Cardiac fibroblast (primary cell): Measurements from ENCODE around the gene BMPR1A.

Source experiments
- DNase-seq, 2 donors: peaks; one replicate each; pipeline versions ENCODE4 v3.0.0 to v3.0.0-alpha.2; 2010; ENCODE audit warnings: low read depth in 2 of 2
- H3K4me3 ChIP-seq, 2 donors: replicated peaks in 1 of 2; 1 replicate in 1 of 2; 2 replicates in 1 of 2; pipeline ENCODE4 v1.5.1; 2011; ENCODE audit warnings: low read depth in 2 of 2, low read length in 2 of 2, mild to moderate bottlenecking in 2 of 2, moderate library complexity in 1 of 2
- CTCF ChIP-seq: IDR thresholded peaks from one replicate; pipeline ENCODE4 v1.5.1; 2011; ENCODE audit warnings: low read depth, mild to moderate bottlenecking, low read length, inconsistent platforms

Gene BMPR1A

GRCh38 chr10:86759073-86759672 is 2.8 kb downstream of the BMPR1A start:
- no peak for TF ChIP-seq CTCF
- peak overlapping the region in 1 of 2 donors; percentile 78 for H3K4me3 ChIP-seq
- DNase-seq = peak in 1 of 2 donors; percentile 37

- no peak overlapping the region for H3K4me3 ChIP-seq
- DNase-seq = no peak
- TF ChIP-seq CTCF = no peak
Observed at GRCh38 chr10:86763404-86763803, 7.0 kb downstream of the BMPR1A start.

GRCh38 chr10:86765548-86765947 is 9.1 kb downstream of the BMPR1A start:
- DNase-seq = no peak
- TF ChIP-seq CTCF = no peak
- H3K4me3 ChIP-seq = no peak overlapping the region

GRCh38 chr10:86768412-86769062 is 12.1 kb downstream of the BMPR1A start:
- no peak for DNase-seq
- no peak overlapping the region for H3K4me3 ChIP-seq
- no peak for TF ChIP-seq CTCF

GRCh38 chr10:86769991-86770390 is 13.6 kb downstream of the BMPR1A start:
- no peak for TF ChIP-seq CTCF
- no peak for DNase-seq
- no peak overlapping the region for H3K4me3 ChIP-seq

GRCh38 chr10:86770412-86770960 is 14.1 kb downstream of the BMPR1A start:
- no peak for TF ChIP-seq CTCF
- no peak for DNase-seq
- no peak overlapping the region for H3K4me3 ChIP-seq
